ENCODE measurements around the gene ZER1. TPM values are rescaled to one million over a fixed set of nuclear protein-coding genes. Genes with fewer than 3 reads are reported as not detected.
A peak's percentile ranks its signal among the peaks of the same experiment; 100 is the strongest.

The ZER1 gene
- total RNA-seq, 1 experiment from 2014 or later = 28.6 TPM

DNA sequence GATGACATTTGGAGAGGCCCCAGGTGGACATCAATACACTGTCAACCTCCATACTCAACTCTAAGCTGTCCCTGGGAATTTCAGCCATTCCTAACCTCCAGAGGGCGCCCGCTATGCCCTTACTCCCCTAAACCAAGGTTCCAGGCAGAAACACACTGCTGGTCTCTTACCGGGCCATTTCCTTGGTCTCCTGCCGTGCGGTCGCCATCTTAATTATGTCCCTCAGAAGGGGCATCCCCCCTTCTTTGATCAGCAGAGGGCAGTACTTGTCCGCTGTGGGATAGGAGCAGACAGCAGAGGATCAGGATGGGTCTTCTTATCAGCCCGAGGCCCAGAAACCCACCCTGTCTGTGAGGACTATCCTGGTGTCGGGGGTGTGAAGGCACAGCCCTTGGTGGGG is 38.5 kb downstream of the ZER1 start:
- Histone ChIP-seq H3K9me3 (no peaks in the 10 kb centered on the region), H3K36me3 (ENCODE audit: control insufficient read depth, insufficient read depth, low read length) (no peaks in the 10 kb centered on the region; the same call in 1 of the 2 replicates), H3K27me3 (replicated peaks; ENCODE audit: control insufficient read depth, insufficient read depth, low read length) (no peaks in the 10 kb centered on the region), H3K4me3 (ENCODE audit: low read depth, low read length) (no peak overlapping the region), H3K4me1 (no peaks in the 10 kb centered on the region)
- Mint-ChIP-seq H3K9me3 (ENCODE audit: unreplicated experiment) (no peaks in the 10 kb centered on the region), H3K27ac (ENCODE audit: unreplicated experiment) (no peak overlapping the region), H3K27me3 (ENCODE audit: insufficient read depth, unreplicated experiment) (no peaks in the 10 kb centered on the region), H3K4me3 (ENCODE audit: unreplicated experiment) (no peak overlapping the region), H3K4me1 (ENCODE audit: low read depth, unreplicated experiment) (no peaks in the 10 kb centered on the region), H3K36me3 (ENCODE audit: insufficient read depth, unreplicated experiment) (peaks cover 12% of the 10 kb centered on the region)
- POLR2A ChIA-PET = no interaction called here
- TF ChIP-seq CTCF (IDR thresholded peaks at IDR 0.05; ENCODE audit: insufficient read depth in 1 of 2, low read depth in 1 of 2, low read length in 1 of 2, severe bottlenecking in 1 of 2, unreplicated experiment in 1 of 2) = peak; percentile 50 to 66
- DNase-seq = peak; percentile 74 to 77
- intact Hi-C loops (cut with micrococcal nuclease; ENCODE audit: unreplicated experiment) = loop anchor here (1.0 to 2.0 kb wide), 2 partner anchors 86 to 195 kb away; partner anchors contain the start of gene ENDOG
- CTCF ChIA-PET = interaction anchor here (1.5 to 1.6 kb wide), 3 partner anchors 9 to 85 kb away, joined by 4 to 8 read pairs (median 6); partner anchors contain the start of genes ENDOG, ZDHHC12 and ZER1
- no TSS peak for BruUV-seq (replicated peaks)

DNA sequence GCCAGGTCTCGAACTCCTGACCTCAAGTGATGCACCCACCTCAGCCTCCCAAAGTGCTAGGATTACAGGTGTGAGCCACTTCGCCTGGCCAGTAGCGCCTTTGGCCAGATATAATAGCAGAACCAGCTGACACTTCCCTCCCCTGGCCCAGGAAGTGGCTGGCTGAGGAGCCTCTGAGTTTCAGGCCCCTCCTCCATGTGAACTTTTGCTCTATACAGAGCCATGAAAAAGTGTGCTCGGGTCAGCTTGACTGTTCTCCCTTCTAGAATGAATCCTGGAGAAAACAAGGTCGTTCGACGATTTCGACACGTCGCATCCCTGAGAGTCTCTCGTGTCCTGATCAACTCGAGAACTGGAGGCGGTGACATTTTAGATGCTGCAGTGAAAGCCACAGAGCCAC is 39.2 kb downstream of the ZER1 start:
- CTCF ChIA-PET = interaction anchor here (1.5 to 1.6 kb wide), 3 partner anchors 8 to 86 kb away, joined by 4 to 8 read pairs (median 6); partner anchors contain the start of genes ENDOG, ZDHHC12 and ZER1
- no peak for DNase-seq
- Mint-ChIP-seq H3K36me3 (ENCODE audit: insufficient read depth, unreplicated experiment) (peaks cover 12% of the 10 kb centered on the region), H3K27me3 (ENCODE audit: insufficient read depth, unreplicated experiment) (no peaks in the 10 kb centered on the region), H3K27ac (ENCODE audit: unreplicated experiment) (no peak overlapping the region), H3K4me3 (ENCODE audit: unreplicated experiment) (no peak overlapping the region), H3K9me3 (ENCODE audit: unreplicated experiment) (no peaks in the 10 kb centered on the region), H3K4me1 (ENCODE audit: low read depth, unreplicated experiment) (no peaks in the 10 kb centered on the region)
- intact Hi-C loops (cut with micrococcal nuclease; ENCODE audit: unreplicated experiment) = loop anchor here (2.0 kb wide), 1 partner anchor 86 kb away; the partner anchor contains the start of gene ENDOG
- Histone ChIP-seq H3K27me3 (replicated peaks; ENCODE audit: control insufficient read depth, insufficient read depth, low read length) (no peaks in the 10 kb centered on the region), H3K36me3 (ENCODE audit: control insufficient read depth, insufficient read depth, low read length) (no peaks in the 10 kb centered on the region; the same call in 1 of the 2 replicates), H3K9me3 (no peaks in the 10 kb centered on the region), H3K4me3 (ENCODE audit: low read depth, low read length) (no peak overlapping the region), H3K4me1 (no peaks in the 10 kb centered on the region)
- BruUV-seq (replicated peaks) = no TSS peak
- no peak for TF ChIP-seq CTCF (IDR thresholded peaks at IDR 0.05; ENCODE audit: insufficient read depth in 1 of 2, low read depth in 1 of 2, low read length in 1 of 2, severe bottlenecking in 1 of 2, unreplicated experiment in 1 of 2)
- POLR2A ChIA-PET = no interaction called here

- CTCF ChIA-PET = no interaction called here
These were observed 40.0 kb downstream of the ZER1 start for GRCh38 chr9:128731691-128732090.

More at GRCh38 chr9:128731691-128732090, 40.0 kb downstream of the ZER1 start:
- Mint-ChIP-seq H3K9me3 (ENCODE audit: unreplicated experiment) (no peaks in the 10 kb centered on the region), H3K27ac (ENCODE audit: unreplicated experiment) (no peak overlapping the region), H3K4me3 (ENCODE audit: unreplicated experiment) (no peak overlapping the region), H3K27me3 (ENCODE audit: insufficient read depth, unreplicated experiment) (no peaks in the 10 kb centered on the region), H3K36me3 (ENCODE audit: insufficient read depth, unreplicated experiment) (peaks cover 12% of the 10 kb centered on the region), H3K4me1 (ENCODE audit: low read depth, unreplicated experiment) (no peaks in the 10 kb centered on the region)
- H3K36me3 ChIP-seq (ENCODE audit: control insufficient read depth, insufficient read depth, low read length) = no peaks in the 10 kb centered on the region; the same call in 1 of the 2 replicates
- POLR2A ChIA-PET = no interaction called here
- H3K4me1 ChIP-seq = no peaks in the 10 kb centered on the region
- no peak for DNase-seq
- TF ChIP-seq CTCF (IDR thresholded peaks at IDR 0.05; ENCODE audit: insufficient read depth in 1 of 2, low read depth in 1 of 2, low read length in 1 of 2, severe bottlenecking in 1 of 2, unreplicated experiment in 1 of 2) = no peak
- H3K27me3 ChIP-seq (replicated peaks; ENCODE audit: control insufficient read depth, insufficient read depth, low read length) = no peaks in the 10 kb centered on the region
- no peak overlapping the region for H3K4me3 ChIP-seq (ENCODE audit: low read depth, low read length)
- no peaks in the 10 kb centered on the region for H3K9me3 ChIP-seq
- BruUV-seq (replicated peaks) = no TSS peak
- intact Hi-C loops (cut with micrococcal nuclease; ENCODE audit: unreplicated experiment) = loop anchor here (2.0 kb wide), 1 partner anchor 87 kb away; the partner anchor contains the start of gene ENDOG
